ENCODE measurements around the gene C12orf57. TPM values are rescaled to one million over a fixed set of nuclear protein-coding genes. Genes with fewer than 3 reads are reported as not detected.

C12orf57 gene
- total RNA-seq, 1 experiment from 2014 or later: 176 TPM

DNA sequence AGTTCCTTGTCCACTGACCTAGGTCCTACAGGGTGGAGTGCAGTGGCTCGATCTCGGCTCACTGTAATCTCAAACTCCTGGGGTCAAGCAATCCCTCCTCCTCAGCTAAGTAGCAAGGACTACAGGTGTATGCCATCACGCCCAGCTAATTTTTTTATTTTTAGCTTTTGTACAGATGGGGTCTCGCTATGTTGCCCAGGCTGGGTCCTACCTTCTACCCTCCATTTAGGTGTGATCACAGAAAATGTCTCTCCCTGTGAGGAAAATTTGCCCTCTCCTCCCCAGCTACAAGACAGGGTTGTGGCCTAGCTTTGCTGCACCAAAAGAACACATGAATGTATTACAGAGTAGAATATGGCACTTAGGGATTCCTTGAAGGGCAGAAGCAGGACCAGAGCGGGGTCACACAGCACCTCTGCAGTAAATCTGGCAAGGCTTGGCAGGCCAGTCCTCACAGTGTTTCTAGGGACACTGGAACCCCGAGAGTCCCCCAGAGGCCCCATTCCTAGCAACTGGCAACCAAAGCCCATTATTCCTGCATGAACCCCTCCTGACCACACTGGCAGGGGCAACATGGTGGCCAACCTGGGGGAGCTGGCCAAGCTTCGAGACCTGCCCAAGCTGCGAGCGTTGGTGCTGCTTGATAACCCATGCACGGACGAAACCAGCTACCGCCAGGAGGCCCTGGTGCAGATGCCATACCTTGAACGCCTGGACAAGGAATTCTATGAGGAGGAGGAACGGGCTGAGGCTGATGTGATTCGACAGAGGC lies 31.5 kb upstream of the C12orf57 start:
- H3K27ac Mint-ChIP-seq (ENCODE audit: low read depth, unreplicated experiment): no peak overlapping the region
- H3K36me3 Mint-ChIP-seq (ENCODE audit: insufficient read depth, unreplicated experiment): no peaks in the 10 kb centered on the region
- POLR2A ChIA-PET: interaction anchor here (0.5 to 1.4 kb wide), 6 partner anchors 10 to 61 kb away, joined by 3 to 4 read pairs (median 3); partner anchors contain the start of genes C12orf57, CDCA3, RNU7-1 and SPSB2
- no peaks in the 10 kb centered on the region for H3K9me3 Mint-ChIP-seq (ENCODE audit: unreplicated experiment)
- peaks cover 11% of the 10 kb centered on the region for H3K27me3 Mint-ChIP-seq (ENCODE audit: insufficient read depth, unreplicated experiment)
- H3K4me3 Mint-ChIP-seq (ENCODE audit: unreplicated experiment): no peak overlapping the region
- BruUV-seq (replicated peaks): no TSS peak
- intact Hi-C loops (cut with micrococcal nuclease): no loop called here
- DNase-seq (ENCODE audit: unreplicated experiment): no peak
- peaks cover 8% of the 10 kb centered on the region for H3K4me1 Mint-ChIP-seq (ENCODE audit: insufficient read depth, unreplicated experiment)
- TF ChIP-seq, protein P1, sequence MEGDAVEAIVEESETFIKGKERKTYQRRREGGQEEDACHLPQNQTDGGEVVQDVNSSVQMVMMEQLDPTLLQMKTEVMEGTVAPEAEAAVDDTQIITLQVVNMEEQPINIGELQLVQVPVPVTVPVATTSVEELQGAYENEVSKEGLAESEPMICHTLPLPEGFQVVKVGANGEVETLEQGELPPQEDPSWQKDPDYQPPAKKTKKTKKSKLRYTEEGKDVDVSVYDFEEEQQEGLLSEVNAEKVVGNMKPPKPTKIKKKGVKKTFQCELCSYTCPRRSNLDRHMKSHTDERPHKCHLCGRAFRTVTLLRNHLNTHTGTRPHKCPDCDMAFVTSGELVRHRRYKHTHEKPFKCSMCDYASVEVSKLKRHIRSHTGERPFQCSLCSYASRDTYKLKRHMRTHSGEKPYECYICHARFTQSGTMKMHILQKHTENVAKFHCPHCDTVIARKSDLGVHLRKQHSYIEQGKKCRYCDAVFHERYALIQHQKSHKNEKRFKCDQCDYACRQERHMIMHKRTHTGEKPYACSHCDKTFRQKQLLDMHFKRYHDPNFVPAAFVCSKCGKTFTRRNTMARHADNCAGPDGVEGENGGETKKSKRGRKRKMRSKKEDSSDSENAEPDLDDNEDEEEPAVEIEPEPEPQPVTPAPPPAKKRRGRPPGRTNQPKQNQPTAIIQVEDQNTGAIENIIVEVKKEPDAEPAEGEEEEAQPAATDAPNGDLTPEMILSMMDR (IDR thresholded peaks at IDR 0.05; ENCODE audit: unreplicated experiment): no peak
- CTCF ChIA-PET: interaction anchor here (0.6 to 2.5 kb wide), 4 partner anchors 9 to 996 kb away, joined by 3 to 16 read pairs (median 7); no protein-coding TSS in a partner anchor

DNA sequence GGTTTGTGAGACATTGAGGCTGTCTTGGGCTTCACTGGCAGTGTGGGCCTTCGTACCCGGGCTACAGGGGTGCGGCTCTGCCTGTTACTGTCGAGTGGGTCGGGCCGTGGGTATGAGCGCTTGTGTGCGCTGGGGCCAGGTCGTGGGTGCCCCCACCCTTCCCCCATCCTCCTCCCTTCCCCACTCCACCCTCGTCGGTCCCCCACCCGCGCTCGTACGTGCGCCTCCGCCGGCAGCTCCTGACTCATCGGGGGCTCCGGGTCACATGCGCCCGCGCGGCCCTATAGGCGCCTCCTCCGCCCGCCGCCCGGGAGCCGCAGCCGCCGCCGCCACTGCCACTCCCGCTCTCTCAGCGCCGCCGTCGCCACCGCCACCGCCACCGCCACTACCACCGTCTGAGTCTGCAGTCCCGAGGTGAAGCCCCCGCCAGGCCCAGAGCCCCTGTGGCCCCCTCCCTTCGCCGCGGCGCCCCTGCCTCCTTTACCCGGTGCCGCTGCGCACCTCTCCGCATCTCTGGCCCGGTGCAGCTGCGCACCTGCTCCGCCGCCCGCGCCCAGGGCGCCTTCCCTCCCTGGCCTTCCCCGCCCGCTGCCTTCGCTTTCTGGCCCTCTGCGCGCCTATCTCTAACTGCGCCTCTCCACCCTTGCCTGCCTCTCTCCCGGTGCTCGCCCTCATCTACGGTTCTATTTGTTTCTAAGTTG lies 29.4 kb upstream of the C12orf57 start, which contains the start of gene ENO2:
Gene ENO2, plus strand, starts transcription at position 335 of the 701 bp plus-strand sequence. CDS start 1,253 bp downstream, outside the sequence.
- H3K36me3 Mint-ChIP-seq (ENCODE audit: insufficient read depth, unreplicated experiment): no peaks in the 10 kb centered on the region
- H3K27ac Mint-ChIP-seq (ENCODE audit: low read depth, unreplicated experiment): no peak within 1 kb of the TSS
- CTCF ChIA-PET: no interaction called here
- peaks cover 9% of the 10 kb centered on the region for H3K4me1 Mint-ChIP-seq (ENCODE audit: insufficient read depth, unreplicated experiment)
- H3K27me3 Mint-ChIP-seq (ENCODE audit: insufficient read depth, unreplicated experiment): peaks cover 11% of the 10 kb centered on the region
- BruUV-seq (replicated peaks): no TSS peak
- DNase-seq (ENCODE audit: unreplicated experiment): peak; percentile 47
- POLR2A ChIA-PET: interaction anchor here (0.6 to 1.2 kb wide), 3 partner anchors 12 to 23 kb away, joined by 3 read pairs; no protein-coding TSS in a partner anchor
- no peaks in the 10 kb centered on the region for H3K9me3 Mint-ChIP-seq (ENCODE audit: unreplicated experiment)
- intact Hi-C loops (cut with micrococcal nuclease): no loop called here
- peak within 1 kb of the TSS; percentile 79 for H3K4me3 Mint-ChIP-seq (ENCODE audit: unreplicated experiment)
- TF ChIP-seq, protein P1 (IDR thresholded peaks at IDR 0.05; ENCODE audit: unreplicated experiment): no peak

DNA sequence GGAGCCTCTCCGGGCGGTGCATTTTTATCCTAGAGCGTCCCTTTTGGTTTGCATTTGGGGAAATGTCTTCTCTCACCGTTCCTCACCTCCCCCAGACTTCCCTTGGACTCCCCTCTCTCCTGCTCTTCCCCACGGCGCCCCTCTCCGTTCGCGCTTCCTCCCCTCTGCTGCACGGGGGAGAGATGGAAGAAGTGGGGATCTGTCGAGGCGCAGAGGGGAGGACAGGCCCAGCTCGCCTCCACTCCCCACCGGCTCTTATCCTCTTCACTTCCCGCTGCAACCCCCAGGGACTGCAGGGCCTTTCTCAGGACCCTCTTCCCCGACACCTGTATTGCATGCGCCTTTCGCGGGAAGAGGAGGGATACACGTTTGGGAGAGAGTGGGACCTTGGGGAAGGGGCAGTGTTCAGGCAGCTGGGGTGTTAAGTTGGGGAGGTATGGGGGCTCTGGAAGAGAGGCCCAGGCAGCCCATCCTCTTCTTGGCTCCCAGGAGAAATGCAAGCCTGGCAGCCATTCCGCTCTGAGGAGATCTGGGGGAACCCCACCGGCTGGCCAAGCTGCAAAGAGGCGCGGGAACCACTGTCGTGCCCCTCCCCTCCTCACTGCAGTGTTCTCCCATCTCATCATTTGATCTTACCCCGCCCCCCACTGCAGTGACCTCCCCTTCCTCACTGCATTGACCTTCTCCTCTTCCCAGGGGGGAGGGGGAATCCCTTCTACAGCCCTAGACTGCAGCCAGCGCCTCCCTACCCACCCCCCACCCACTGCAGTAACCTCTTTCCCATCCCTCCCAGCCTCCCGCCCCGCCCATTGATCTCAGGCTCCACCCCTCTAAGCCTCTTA lies 28.7 kb upstream of the C12orf57 start:
- peaks cover 13% of the 10 kb centered on the region for H3K4me1 Mint-ChIP-seq (ENCODE audit: insufficient read depth, unreplicated experiment)
- H3K36me3 Mint-ChIP-seq (ENCODE audit: insufficient read depth, unreplicated experiment): no peaks in the 10 kb centered on the region
- no peak for DNase-seq (ENCODE audit: unreplicated experiment)
- intact Hi-C loops (cut with micrococcal nuclease): no loop called here
- ChIA-PET POLR2A (interaction anchor here (0.6 to 1.1 kb wide), 2 partner anchors 11 to 24 kb away, joined by 3 read pairs; no protein-coding TSS in a partner anchor), CTCF (no interaction called here)
- no peak overlapping the region for H3K27ac Mint-ChIP-seq (ENCODE audit: low read depth, unreplicated experiment)
- no TSS peak for BruUV-seq (replicated peaks)
- peak overlapping the region; percentile 79 for H3K4me3 Mint-ChIP-seq (ENCODE audit: unreplicated experiment)
- TF ChIP-seq, protein P1 (IDR thresholded peaks at IDR 0.05; ENCODE audit: unreplicated experiment): no peak
- H3K9me3 Mint-ChIP-seq (ENCODE audit: unreplicated experiment): no peaks in the 10 kb centered on the region
- H3K27me3 Mint-ChIP-seq (ENCODE audit: insufficient read depth, unreplicated experiment): peaks cover 11% of the 10 kb centered on the region
